Immature natural killer cell (primary cell): Measurements from ENCODE around the gene PTPRG. TPM values are rescaled to one million over a fixed set of nuclear protein-coding genes. Genes with fewer than 3 reads are reported as not detected.

Experiments used
- DNase-seq, 3 donors: peaks; one replicate each; pipeline ENCODE4 v3.0.0; 2022; ENCODE audit warnings: mixed read lengths in 1 of 3
- H3K27ac Mint-ChIP-seq, 6 donors: one replicate each; pipeline ENCODE4 v1.8.0; 2020; ENCODE audit warnings: mixed read lengths in 6 of 6, mild to moderate bottlenecking in 5 of 6, inconsistent platforms in 4 of 6, moderate library complexity in 3 of 6
- H3K27me3 Mint-ChIP-seq, 3 donors: one replicate each; pipeline ENCODE4 v1.8.0; 2020 to 2021; ENCODE audit warnings: low read depth in 3 of 3, mild to moderate bottlenecking in 3 of 3, mixed read lengths in 3 of 3, moderate library complexity in 3 of 3, inconsistent platforms in 1 of 3
- H3K36me3 Mint-ChIP-seq, 3 donors: one replicate each; pipeline ENCODE4 v1.8.0; 2020; ENCODE audit warnings: mixed read lengths in 3 of 3, inconsistent platforms in 2 of 3, mild to moderate bottlenecking in 2 of 3
- H3K4me1 Mint-ChIP-seq, 2 donors: one replicate each; pipeline ENCODE4 v1.8.0; 2020; ENCODE audit warnings: inconsistent platforms in 2 of 2, mild to moderate bottlenecking in 2 of 2, mixed read lengths in 2 of 2, moderate library complexity in 1 of 2
- H3K4me3 Mint-ChIP-seq, 5 donors: one replicate each; pipeline ENCODE4 v1.8.0; 2020; ENCODE audit warnings: mild to moderate bottlenecking in 5 of 5, mixed read lengths in 5 of 5, inconsistent platforms in 3 of 5, moderate library complexity in 3 of 5
- H3K9me3 Mint-ChIP-seq, 6 donors: one replicate each; pipeline ENCODE4 v1.8.0; 2020; ENCODE audit warnings: mild to moderate bottlenecking in 6 of 6, mixed read lengths in 6 of 6, inconsistent platforms in 4 of 6, moderate library complexity in 3 of 6
- polyA plus RNA-seq, 3 donors: library from polyadenylated mRNA; unstranded; fragments of 300-500 nt; fragmentation: Illumina TruSeq; gene quantifications; one replicate each; pipeline ENCODE4 v1.2.3, GENCODE V29; 2021

Gene PTPRG
- polyA plus RNA-seq, 3 donors from 2014 or later: 0.13 TPM; not detected in 2

DNA sequence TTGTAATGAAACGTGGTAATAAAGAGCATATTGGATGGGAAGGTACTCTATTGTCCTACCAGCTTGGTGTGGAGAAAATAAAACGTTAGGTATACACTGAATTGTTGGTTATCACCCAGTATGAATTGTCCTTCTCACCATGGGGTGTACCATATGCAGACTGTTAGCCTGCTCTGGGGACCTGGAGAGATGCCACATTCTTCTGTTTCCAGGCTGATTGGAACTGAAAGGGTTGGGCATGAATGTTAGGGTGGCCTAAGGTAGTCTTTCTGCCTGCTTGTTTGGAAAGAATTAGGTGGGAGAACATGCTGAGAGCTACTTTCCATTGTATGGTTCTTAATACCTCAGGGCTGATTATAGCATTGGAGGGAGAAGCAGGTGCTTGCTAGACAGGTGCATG, 340.6 kb downstream of the PTPRG start:
- DNase-seq: no peak
- Mint-ChIP-seq H3K9me3 (peaks cover 0 to 1% (median 0%) of the 10 kb centered on the region in 6 donors), H3K4me3 (no peak overlapping the region), H3K36me3 (no peaks in the 10 kb centered on the region), H3K27me3 (no peaks in the 10 kb centered on the region), H3K27ac (no peak overlapping the region), H3K4me1 (no peaks in the 10 kb centered on the region)

DNA sequence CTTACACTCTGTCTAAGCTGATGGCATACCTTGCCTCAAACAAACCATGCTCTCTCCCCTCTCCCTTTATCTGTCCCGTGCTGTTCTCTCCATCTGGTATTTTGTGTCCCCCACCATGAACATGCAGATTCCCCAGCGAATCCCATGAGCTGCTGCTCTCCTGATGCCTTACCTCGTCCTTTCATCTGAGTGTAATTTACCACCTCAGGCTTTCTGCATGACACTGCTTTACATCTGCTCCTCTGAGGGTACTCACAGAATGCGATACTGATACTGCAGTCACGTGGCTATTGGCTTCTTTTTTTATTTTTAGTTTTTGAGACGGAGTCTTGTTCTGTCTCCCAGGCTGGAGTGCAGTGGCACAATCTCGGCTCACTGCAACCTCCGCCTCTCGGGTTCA, 341.7 kb downstream of the PTPRG start:
- no peaks in the 10 kb centered on the region for H3K27me3 Mint-ChIP-seq
- H3K27ac Mint-ChIP-seq: no peak overlapping the region
- H3K9me3 Mint-ChIP-seq: peaks cover 0 to 1% (median 0%) of the 10 kb centered on the region in 6 donors
- H3K36me3 Mint-ChIP-seq: no peaks in the 10 kb centered on the region
- H3K4me1 Mint-ChIP-seq: no peaks in the 10 kb centered on the region
- H3K4me3 Mint-ChIP-seq: no peak overlapping the region
- DNase-seq: no peak

- H3K27ac Mint-ChIP-seq: no peak overlapping the region
- H3K36me3 Mint-ChIP-seq: no peaks in the 10 kb centered on the region
- DNase-seq: no peak
- H3K4me3 Mint-ChIP-seq: no peak overlapping the region
- no peaks in the 10 kb centered on the region for H3K4me1 Mint-ChIP-seq
- no peaks in the 10 kb centered on the region for H3K27me3 Mint-ChIP-seq
- peaks cover 0 to 2% (median 0%) of the 10 kb centered on the region in 6 donors for H3K9me3 Mint-ChIP-seq
These were observed 342.7 kb downstream of the PTPRG start for GRCh38 chr3:61903931-61904657.

- Mint-ChIP-seq H3K27me3 (no peaks in the 10 kb centered on the region), H3K36me3 (no peaks in the 10 kb centered on the region), H3K4me1 (no peaks in the 10 kb centered on the region), H3K27ac (no peak overlapping the region), H3K9me3 (peaks cover 0 to 3% (median 0%) of the 10 kb centered on the region in 6 donors), H3K4me3 (no peak overlapping the region)
- DNase-seq: no peak
These were observed 345.9 kb downstream of the PTPRG start for GRCh38 chr3:61907210-61907795.

GRCh38 chr3:61908382-61908781, 347.0 kb downstream of the PTPRG start:
- Mint-ChIP-seq H3K27ac (no peak overlapping the region), H3K9me3 (peaks cover 0 to 4% (median 0%) of the 10 kb centered on the region in 6 donors), H3K4me3 (no peak overlapping the region), H3K4me1 (no peaks in the 10 kb centered on the region), H3K27me3 (peaks cover 0 to 2% (median 0%) of the 10 kb centered on the region in 3 donors), H3K36me3 (no peaks in the 10 kb centered on the region)
- no peak for DNase-seq

DNA sequence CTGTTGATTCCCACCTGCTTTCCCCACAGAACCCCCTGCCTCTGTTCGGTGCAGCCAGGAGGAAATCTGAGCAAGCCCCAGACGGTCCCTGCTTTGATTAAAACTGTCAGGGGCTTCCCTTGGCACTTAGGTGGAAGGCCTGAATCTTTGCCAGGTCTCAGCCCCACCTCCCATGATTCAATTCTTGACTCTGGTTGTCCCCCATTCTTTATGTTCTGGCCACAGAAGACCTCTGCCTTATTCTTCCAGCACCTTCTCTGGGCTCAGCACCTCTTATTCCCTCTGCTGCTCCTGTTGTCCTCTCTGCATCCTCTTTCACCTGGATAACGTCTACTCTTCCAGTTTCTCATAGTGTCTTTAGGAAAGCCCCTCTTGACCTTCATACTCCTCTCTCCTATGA, 349.4 kb downstream of the PTPRG start:
- Mint-ChIP-seq H3K36me3 (no peaks in the 10 kb centered on the region), H3K4me3 (no peak overlapping the region), H3K27ac (no peak overlapping the region), H3K27me3 (peaks cover 0 to 2% (median 0%) of the 10 kb centered on the region in 3 donors), H3K9me3 (peaks cover 0 to 4% (median under 1%) of the 10 kb centered on the region in 6 donors), H3K4me1 (no peaks in the 10 kb centered on the region)
- DNase-seq: no peak

DNA sequence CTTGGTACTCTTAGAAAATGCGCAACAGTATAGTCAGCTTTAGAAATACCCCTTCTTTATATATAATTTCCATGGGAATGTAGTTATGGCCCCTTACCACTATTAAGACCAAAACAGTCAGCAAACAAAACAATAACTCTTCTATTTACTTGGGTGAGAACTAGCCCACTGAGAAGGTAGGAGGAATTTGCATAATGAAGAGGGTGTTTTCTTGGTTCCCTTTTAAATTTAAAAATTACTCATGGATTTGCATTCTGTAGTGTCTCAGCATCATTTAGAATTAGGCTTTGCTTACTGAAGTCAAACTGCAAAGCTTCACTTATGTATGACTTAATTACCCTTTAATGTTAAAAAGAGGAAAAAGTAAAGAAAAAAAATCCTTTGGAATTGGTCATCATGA, 350.8 kb downstream of the PTPRG start:
- Mint-ChIP-seq H3K27me3 (peaks cover 0 to 5% (median 0%) of the 10 kb centered on the region in 3 donors), H3K9me3 (peaks cover 0 to 4% (median 2%) of the 10 kb centered on the region in 6 donors), H3K27ac (no peak overlapping the region), H3K36me3 (no peaks in the 10 kb centered on the region), H3K4me3 (no peak overlapping the region), H3K4me1 (no peaks in the 10 kb centered on the region)
- DNase-seq: no peak

GRCh38 chr3:61913701-61914100, 352.3 kb downstream of the PTPRG start:
- Mint-ChIP-seq H3K9me3 (peaks cover 0 to 4% (median under 1%) of the 10 kb centered on the region in 6 donors), H3K27ac (no peak overlapping the region), H3K27me3 (peaks cover 0 to 5% (median 0%) of the 10 kb centered on the region in 3 donors), H3K36me3 (no peaks in the 10 kb centered on the region), H3K4me1 (no peaks in the 10 kb centered on the region), H3K4me3 (no peak overlapping the region)
- DNase-seq: no peak

- no peak overlapping the region for H3K4me3 Mint-ChIP-seq
- H3K4me1 Mint-ChIP-seq: no peaks in the 10 kb centered on the region
- H3K9me3 Mint-ChIP-seq: peaks cover 0 to 4% (median under 1%) of the 10 kb centered on the region in 6 donors
- H3K27ac Mint-ChIP-seq: no peak overlapping the region
- no peaks in the 10 kb centered on the region for H3K36me3 Mint-ChIP-seq
- DNase-seq: no peak
- peaks cover 0 to 5% (median 0%) of the 10 kb centered on the region in 3 donors for H3K27me3 Mint-ChIP-seq
These were observed 352.9 kb downstream of the PTPRG start for GRCh38 chr3:61914276-61914675.

GRCh38 chr3:61915296-61915695, 353.9 kb downstream of the PTPRG start:
- H3K4me3 Mint-ChIP-seq: no peak overlapping the region
- peaks cover 0 to 5% (median 0%) of the 10 kb centered on the region in 3 donors for H3K27me3 Mint-ChIP-seq
- H3K27ac Mint-ChIP-seq: no peak overlapping the region
- no peak for DNase-seq
- no peaks in the 10 kb centered on the region for H3K4me1 Mint-ChIP-seq
- H3K36me3 Mint-ChIP-seq: no peaks in the 10 kb centered on the region
- peaks cover 0 to 4% (median under 1%) of the 10 kb centered on the region in 6 donors for H3K9me3 Mint-ChIP-seq

GRCh38 chr3:61919371-61919770, 358.0 kb downstream of the PTPRG start:
- H3K4me3 Mint-ChIP-seq: no peak overlapping the region
- H3K9me3 Mint-ChIP-seq: peaks cover 0 to 6% (median 0%) of the 10 kb centered on the region in 6 donors
- H3K27ac Mint-ChIP-seq: no peak overlapping the region
- no peaks in the 10 kb centered on the region for H3K4me1 Mint-ChIP-seq
- no peak for DNase-seq
- H3K36me3 Mint-ChIP-seq: no peaks in the 10 kb centered on the region
- peaks cover 0 to 7% (median 1%) of the 10 kb centered on the region in 3 donors for H3K27me3 Mint-ChIP-seq

DNA sequence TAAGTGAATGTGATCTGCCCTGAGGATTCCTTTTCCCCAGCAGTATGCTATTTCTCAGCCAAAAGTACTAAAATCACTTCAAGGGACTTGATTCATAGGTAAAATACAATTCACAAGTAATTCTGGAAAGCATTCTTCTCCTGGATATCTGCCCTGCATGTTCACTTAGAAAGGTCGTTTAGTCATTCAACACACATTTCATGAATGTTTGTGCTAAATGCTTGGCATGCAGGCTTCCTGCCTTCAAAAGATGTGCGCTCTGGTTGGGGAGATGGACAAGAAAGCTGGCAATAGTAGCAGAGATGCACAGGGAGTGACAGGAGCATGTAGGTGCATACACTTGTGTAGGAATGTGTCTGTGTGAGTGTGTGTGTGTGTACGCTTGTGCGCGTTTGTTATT, 360.7 kb downstream of the PTPRG start:
- no peaks in the 10 kb centered on the region for H3K4me1 Mint-ChIP-seq
- H3K27ac Mint-ChIP-seq: no peak overlapping the region
- no peak for DNase-seq
- H3K27me3 Mint-ChIP-seq: peaks cover 0 to 3% (median 1%) of the 10 kb centered on the region in 3 donors
- no peaks in the 10 kb centered on the region for H3K36me3 Mint-ChIP-seq
- no peak overlapping the region for H3K4me3 Mint-ChIP-seq
- peaks cover 0 to 7% (median 0%) of the 10 kb centered on the region in 6 donors for H3K9me3 Mint-ChIP-seq

DNA sequence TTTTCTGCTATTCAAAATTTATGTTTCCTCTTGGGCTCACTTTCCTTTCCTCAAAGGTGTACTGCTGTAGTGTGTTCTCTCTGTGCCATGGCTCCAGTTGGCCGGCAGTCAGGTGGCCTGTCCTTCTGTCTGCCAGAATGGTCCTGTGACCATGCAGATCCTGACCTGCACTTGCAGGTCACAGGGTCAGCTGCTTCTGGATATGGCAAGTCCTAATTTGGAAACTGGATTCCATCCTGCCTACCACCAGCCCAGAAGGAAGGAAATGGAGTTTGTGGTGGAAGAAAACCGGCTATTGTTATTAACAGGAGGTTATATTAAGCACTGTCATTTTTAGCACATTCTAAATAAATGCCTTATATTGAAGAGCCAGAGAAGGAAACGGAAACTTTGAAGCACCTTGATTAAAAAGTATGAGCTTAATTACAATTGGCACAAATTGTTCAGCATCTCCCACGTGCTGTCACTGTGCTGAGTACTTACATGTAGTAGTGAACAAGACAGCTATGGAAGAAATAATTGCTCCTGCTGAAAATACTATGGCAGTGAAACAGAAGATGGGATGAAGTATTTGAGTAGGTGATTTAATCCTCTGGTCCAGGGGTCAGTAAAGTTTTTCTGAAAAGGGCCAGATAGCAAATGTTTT, 362.8 kb downstream of the PTPRG start:
- Mint-ChIP-seq H3K4me1 (no peaks in the 10 kb centered on the region), H3K27ac (no peak overlapping the region), H3K36me3 (no peaks in the 10 kb centered on the region), H3K27me3 (peaks cover 0 to 3% (median 1%) of the 10 kb centered on the region in 3 donors), H3K9me3 (peaks cover 0 to 9% (median 0%) of the 10 kb centered on the region in 6 donors), H3K4me3 (no peak overlapping the region)
- no peak for DNase-seq

- peaks cover 0 to 9% (median under 1%) of the 10 kb centered on the region in 6 donors for H3K9me3 Mint-ChIP-seq
- peaks cover 0 to 3% (median 1%) of the 10 kb centered on the region in 3 donors for H3K27me3 Mint-ChIP-seq
- no peaks in the 10 kb centered on the region for H3K36me3 Mint-ChIP-seq
- DNase-seq: no peak
- H3K27ac Mint-ChIP-seq: no peak overlapping the region
- H3K4me3 Mint-ChIP-seq: no peak overlapping the region
- H3K4me1 Mint-ChIP-seq: no peaks in the 10 kb centered on the region
These were observed 363.6 kb downstream of the PTPRG start for GRCh38 chr3:61924991-61925390.
